SK-N-MC (cell line): ENCODE measurements around the gene TMEM14A.

Experiments
- DNase-seq: peaks from one replicate; pipeline ENCODE4 v3.0.0-alpha.2; 2011; ENCODE audit warnings: low read depth, low spot score
- H3K27ac ChIP-seq: fragments of 200-600 bp; sonication (generic); 2 replicates; pipeline ENCODE4 v1.5.1; 2016; ENCODE audit warnings: mixed run types
- H3K36me3 ChIP-seq: fragments of 200-600 bp; sonication (generic); 2 replicates; pipeline ENCODE4 v1.6.1; 2017; ENCODE audit warnings: antibody characterized with exemption, low read length, mixed read lengths; ENCODE audit not compliant: insufficient read depth
- H3K4me3 ChIP-seq: fragments of 200-600 bp; sonication (generic); 2 replicates; pipeline ENCODE4 v1.5.1; 2016
- H3K9ac ChIP-seq: fragments of 200-600 bp; sonication (generic); 2 replicates; pipeline ENCODE4 v1.8.0; 2017; ENCODE audit warnings: mixed run types, mixed read lengths; ENCODE audit not compliant: insufficient read length
- H3K9me3 ChIP-seq: fragments of 200-600 bp; sonication (generic); 2 replicates; pipeline ENCODE4 v1.6.1; 2017; ENCODE audit warnings: low read depth, mild to moderate bottlenecking, antibody characterized with exemption, low read length, moderate library complexity, mixed read lengths
- EZH2 ChIP-seq: fragments of 200-600 bp; sonication (generic); IDR thresholded peaks from one replicate; pipeline ENCODE4 v1.6.1; 2017; ENCODE audit warnings: antibody characterized with exemption
- FOXP2 ChIP-seq: optimal IDR thresholded peaks from 2 replicates; pipeline ENCODE3; 2011; ENCODE audit warnings: mild to moderate bottlenecking, moderate library complexity; ENCODE audit not compliant: insufficient read depth; ENCODE audit errors: extremely low read length, control extremely low read depth
- POLR2AphosphoS5 ChIP-seq: IDR thresholded peaks from 2 replicates; pipeline ENCODE4 v1.6.1; 2012; ENCODE audit warnings: mild to moderate bottlenecking, low read depth, low read length, borderline replicate concordance

Gene TMEM14A

GRCh38 chr6:52728394-52728793, 57.5 kb downstream of the TMEM14A start:
- Histone ChIP-seq H3K9ac (no peak overlapping the region), H3K36me3 (no peaks in the 10 kb centered on the region), H3K9me3 (no peaks in the 10 kb centered on the region), H3K4me3 (no peak overlapping the region), H3K27ac (no peak overlapping the region)
- TF ChIP-seq EZH2 = no peak
- no peak for TF ChIP-seq FOXP2
- no peak for TF ChIP-seq POLR2AphosphoS5
- no peak for DNase-seq

DNA sequence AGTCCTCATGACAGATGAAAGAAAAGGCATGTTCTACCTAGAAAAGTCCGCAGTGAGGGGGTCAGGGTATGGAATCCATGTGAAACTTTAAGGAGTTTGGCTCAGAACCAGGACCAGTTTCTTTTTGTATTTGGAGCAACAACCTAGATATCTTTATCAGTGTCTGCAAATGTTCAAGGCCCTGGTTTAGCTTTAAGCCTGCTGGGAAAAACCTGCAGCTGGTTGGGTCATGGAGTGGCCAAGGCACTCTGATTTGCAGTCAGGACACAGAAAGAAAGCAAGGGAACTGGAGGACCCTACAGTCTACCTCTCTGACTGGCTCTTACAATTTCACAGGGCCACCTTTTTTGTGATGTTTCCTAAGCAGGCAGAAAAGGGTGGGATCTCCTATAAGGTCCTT, 58.7 kb downstream of the TMEM14A start:
- Histone ChIP-seq H3K36me3 (no peaks in the 10 kb centered on the region), H3K9me3 (no peaks in the 10 kb centered on the region), H3K4me3 (no peak overlapping the region), H3K9ac (no peak overlapping the region), H3K27ac (no peak overlapping the region)
- no peak for DNase-seq
- TF ChIP-seq FOXP2 = no peak
- TF ChIP-seq POLR2AphosphoS5 = no peak
- TF ChIP-seq EZH2 = no peak

GRCh38 chr6:52731719-52732118, 60.8 kb downstream of the TMEM14A start:
- Histone ChIP-seq H3K36me3 (no peaks in the 10 kb centered on the region), H3K27ac (no peak overlapping the region), H3K9me3 (no peaks in the 10 kb centered on the region), H3K4me3 (no peak overlapping the region), H3K9ac (no peak overlapping the region)
- no peak for TF ChIP-seq FOXP2
- TF ChIP-seq POLR2AphosphoS5 = no peak
- TF ChIP-seq EZH2 = no peak
- no peak for DNase-seq

- DNase-seq = no peak
- Histone ChIP-seq H3K9me3 (no peaks in the 10 kb centered on the region), H3K4me3 (no peak overlapping the region), H3K27ac (no peak overlapping the region), H3K36me3 (no peaks in the 10 kb centered on the region), H3K9ac (no peak overlapping the region)
- TF ChIP-seq EZH2 (no peak), POLR2AphosphoS5 (no peak), FOXP2 (no peak)
These were observed 62.3 kb downstream of the TMEM14A start for GRCh38 chr6:52733172-52733571.

- no peak overlapping the region for H3K4me3 ChIP-seq
- no peaks in the 10 kb centered on the region for H3K9me3 ChIP-seq
- no peak for DNase-seq
- TF ChIP-seq EZH2 (no peak), POLR2AphosphoS5 (no peak), FOXP2 (no peak)
- H3K27ac ChIP-seq = no peak overlapping the region
- no peak overlapping the region for H3K9ac ChIP-seq
- H3K36me3 ChIP-seq = no peaks in the 10 kb centered on the region
These were observed 63.2 kb downstream of the TMEM14A start for GRCh38 chr6:52734072-52734471.

DNA sequence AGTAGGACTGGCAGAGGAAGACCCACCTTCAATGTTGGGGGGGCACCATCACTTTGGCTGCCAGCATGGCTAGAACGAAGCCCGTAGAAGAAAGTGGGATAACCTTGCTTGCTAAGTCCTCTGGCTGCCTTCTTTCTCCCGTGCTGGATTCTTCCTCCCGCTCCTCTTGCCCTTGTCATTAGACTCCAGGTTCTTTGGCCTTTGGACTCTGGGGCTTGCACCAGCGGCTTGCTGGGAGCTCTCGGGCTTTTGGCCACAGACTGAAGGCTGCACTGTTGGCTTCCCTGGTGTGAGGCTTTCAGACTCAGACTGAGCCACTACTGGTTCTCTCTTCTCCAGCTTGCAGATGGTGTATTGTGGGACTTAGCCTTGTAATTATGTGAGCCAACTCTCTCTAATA, 64.2 kb downstream of the TMEM14A start:
- Histone ChIP-seq H3K9ac (no peak overlapping the region), H3K27ac (no peak overlapping the region), H3K36me3 (no peaks in the 10 kb centered on the region), H3K4me3 (no peak overlapping the region), H3K9me3 (no peaks in the 10 kb centered on the region)
- DNase-seq = no peak
- TF ChIP-seq POLR2AphosphoS5 = no peak
- TF ChIP-seq EZH2 = no peak

GRCh38 chr6:52736145-52736544, 65.2 kb downstream of the TMEM14A start:
- H3K36me3 ChIP-seq = no peaks in the 10 kb centered on the region
- no peak overlapping the region for H3K27ac ChIP-seq
- no peak overlapping the region for H3K4me3 ChIP-seq
- H3K9me3 ChIP-seq = no peaks in the 10 kb centered on the region
- no peak for DNase-seq
- no peak for TF ChIP-seq FOXP2
- TF ChIP-seq EZH2 = no peak
- TF ChIP-seq POLR2AphosphoS5 = no peak
- H3K9ac ChIP-seq = no peak overlapping the region
